GM12892 (cell line): ENCODE results near the gene SEMA3C.

ENCODE experiments used
- POLR2A ChIP-seq: IDR thresholded peaks from 2 replicates; pipeline ENCODE4 v1.6.1; 2011; ENCODE audit warnings: low read depth, low read length, control low read depth
- TAF1 ChIP-seq: IDR thresholded peaks from 2 replicates; pipeline ENCODE4 v1.6.1; 2011; ENCODE audit warnings: low read depth, mild to moderate bottlenecking, control low read depth, low read length, borderline replicate concordance

GRCh38 chr7:80940539-80941207, 21.8 kb upstream of the SEMA3C start:
- TF ChIP-seq POLR2A (no peak), TAF1 (no peak)
